Stimulated activated CD8-positive, alpha-beta memory T cell treated with anti-CD3 and anti-CD28 coated beads, Interleukin-12 subunit alpha, Interleukin-12 subunit beta, amount 100 ng/mL, for 1 hour (primary cell): ENCODE results near the gene ITPA.

ENCODE experiments used
- DNase-seq: peaks from one replicate; pipeline ENCODE4 v3.0.0-alpha.2; 2020; ENCODE audit warnings: low read depth

The ITPA gene

GRCh38 chr20:3244613-3245012 is 35.3 kb downstream of the ITPA start:
- no peak for DNase-seq

- DNase-seq: no peak
Observed at GRCh38 chr20:3245156-3245555, 35.9 kb downstream of the ITPA start.

- DNase-seq: no peak
Observed at GRCh38 chr20:3245711-3246110, 36.4 kb downstream of the ITPA start.

- no peak for DNase-seq
Observed at GRCh38 chr20:3246682-3247081, 37.4 kb downstream of the ITPA start.

- DNase-seq: no peak
Observed at GRCh38 chr20:3247638-3248037, 38.3 kb downstream of the ITPA start.

- no peak for DNase-seq
Observed at GRCh38 chr20:3248167-3248992, 39.1 kb downstream of the ITPA start.

GRCh38 chr20:3248993-3249347 is 39.7 kb downstream of the ITPA start:
- DNase-seq: no peak

- DNase-seq: no peak
Observed at GRCh38 chr20:3250091-3250504, 40.8 kb downstream of the ITPA start.

GRCh38 chr20:3251806-3252205 is 42.5 kb downstream of the ITPA start:
- DNase-seq: no peak

GRCh38 chr20:3255728-3256127 is 46.4 kb downstream of the ITPA start:
- no peak for DNase-seq

GRCh38 chr20:3258429-3258828 is 49.1 kb downstream of the ITPA start:
- DNase-seq: no peak

- DNase-seq: no peak
Observed at GRCh38 chr20:3262566-3262965, 53.3 kb downstream of the ITPA start.

GRCh38 chr20:3270051-3270450 is 60.8 kb downstream of the ITPA start:
- DNase-seq: no peak

GRCh38 chr20:3273371-3273770 is 64.1 kb downstream of the ITPA start:
- DNase-seq: no peak
